Body of pancreas (tissue), 4 donors: ENCODE measurements around the gene CCM2. TPM values are rescaled to one million over a fixed set of nuclear protein-coding genes. Genes with fewer than 3 reads are reported as not detected.

Source experiments
- ATAC-seq: fragments of 150-250 bp; one replicate; pipeline ENCODE4 v1.9.1; 2016
- DNase-seq, 4 donors: peaks; one replicate each; pipeline ENCODE4 v3.0.0-alpha.2; 2019
- H3K27ac ChIP-seq, 4 donors: fragments of 200-600 bp; sonication (generic); 1 replicate in 3 of 4; 2 replicates in 1 of 4; pipeline versions ENCODE4 v1.5.1 to v1.6.1; 2016 to 2019; ENCODE audit warnings: mild to moderate bottlenecking in 1 of 4, mixed read lengths in 1 of 4, moderate library complexity in 1 of 4
- H3K27me3 ChIP-seq, 2 donors: fragments of 200-600 bp; sonication (generic); one replicate each; pipeline ENCODE4 v1.6.0; 2016; ENCODE audit warnings: mild to moderate bottlenecking in 1 of 2
- H3K36me3 ChIP-seq, 2 donors: fragments of 200-600 bp; sonication (generic); replicated peaks in 1 of 2; 2 replicates each; pipeline ENCODE4 v1.5.1; 2016; ENCODE audit warnings: low read depth in 2 of 2; ENCODE audit not compliant: insufficient read depth in 1 of 2
- H3K4me1 ChIP-seq: fragments of 200-600 bp; sonication (generic); one replicate; pipeline ENCODE4 v1.6.0; 2016
- H3K4me3 ChIP-seq, 2 donors: fragments of 200-600 bp; sonication (generic); 1 replicate in 1 of 2; 2 replicates in 1 of 2; pipeline ENCODE4 v1.5.1; 2016 to 2019
- H3K9me3 ChIP-seq, 3 donors: fragments of 200-600 bp; sonication (generic); 1 replicate in 2 of 3; 2 replicates in 1 of 3; pipeline ENCODE4 v1.5.1; 2016
- CTCF ChIP-seq, 7 experiments: fragments of 450-650 bp in 4 of 7; fragments of 200-600 bp in 3 of 7; sonication (generic) in 3 of 7; IDR thresholded peaks; one replicate each; pipeline ENCODE4 v1.5.1; 2016 to 2019; ENCODE audit warnings: antibody characterized with exemption in 7 of 7
- POLR2A ChIP-seq, 3 donors: fragments of 450-650 bp; IDR thresholded peaks; one replicate each; pipeline ENCODE4 v1.6.1; 2016; ENCODE audit warnings: antibody characterized with exemption in 3 of 3, mild to moderate bottlenecking in 2 of 3
- WGBS, 2 donors: methylation state at CpG; one replicate each; pipeline ENCODE4 v1.1.5; 2017; 5-methylcytosine and 5-hydroxymethylcytosine counted together
- intact Hi-C: fragments of 100-400 bp; cut with DNase I; formaldehyde crosslinking; loops from one replicate; pipeline ENCODE4 v1.15.1; 2023
- total RNA-seq, 2 donors: library from RNA; depleted of rRNA; stranded (reverse); fragments of >200 nt; gene quantifications; one replicate each; pipeline ENCODE4 v1.1.0, GENCODE V29; 2016

CCM2 gene
- total RNA-seq, 2 donors from 2014 or later, result 19.4 to 22.3 TPM

- WGBS, 2 donors, result 77 to 83% methylated on average over 1 to 5 of the region's 5 CpGs
- TF ChIP-seq POLR2A (IDR thresholded peaks at IDR 0.05) (no peak), CTCF (IDR thresholded peaks at IDR 0.05) (no peak)
- ATAC-seq, result no peak
- H3K4me3 ChIP-seq, result no peak overlapping the region
- no peaks in the 10 kb centered on the region for H3K27me3 ChIP-seq
- no peak overlapping the region for H3K27ac ChIP-seq
- H3K9me3 ChIP-seq, result no peaks in the 10 kb centered on the region
- intact Hi-C loops, result no loop called here
- H3K4me1 ChIP-seq, result peaks cover 7% of the 10 kb centered on the region
- no peak for DNase-seq
- H3K36me3 ChIP-seq, result no peaks in the 10 kb centered on the region
Measured at GRCh38 chr7:45084336-45084735, 84.3 kb downstream of the CCM2 start.

GRCh38 chr7:45084901-45085618 lies 85.1 kb downstream of the CCM2 start:
- peaks cover 7% of the 10 kb centered on the region for H3K4me1 ChIP-seq
- no peaks in the 10 kb centered on the region for H3K9me3 ChIP-seq
- no peak overlapping the region for H3K27ac ChIP-seq
- TF ChIP-seq CTCF (IDR thresholded peaks at IDR 0.05) (no peak), POLR2A (IDR thresholded peaks at IDR 0.05) (no peak)
- H3K4me3 ChIP-seq, result no peak overlapping the region
- WGBS, 2 donors, result 79 to 80% methylated on average over 19 to 24 of the region's 24 CpGs
- DNase-seq, result no peak
- H3K36me3 ChIP-seq, result no peaks in the 10 kb centered on the region
- ATAC-seq, result no peak
- peaks cover 0 to 5% of the 10 kb centered on the region in 2 donors for H3K27me3 ChIP-seq
- intact Hi-C loops, result no loop called here

GRCh38 chr7:45085619-45086200 lies 85.7 kb downstream of the CCM2 start:
- Histone ChIP-seq H3K27me3 (peaks cover 0 to 5% of the 10 kb centered on the region in 2 donors), H3K27ac (no peak overlapping the region), H3K4me3 (no peak overlapping the region), H3K9me3 (no peaks in the 10 kb centered on the region), H3K36me3 (no peaks in the 10 kb centered on the region), H3K4me1 (peaks cover 7% of the 10 kb centered on the region)
- no peak for ATAC-seq
- 78 to 83% methylated on average over 9 to 17 of the region's 23 CpGs for WGBS, 2 donors
- intact Hi-C loops, result no loop called here
- TF ChIP-seq CTCF (IDR thresholded peaks at IDR 0.05) (no peak), POLR2A (IDR thresholded peaks at IDR 0.05) (no peak)
- no peak for DNase-seq

- intact Hi-C loops, result no loop called here
- TF ChIP-seq POLR2A (IDR thresholded peaks at IDR 0.05) (no peak), CTCF (IDR thresholded peaks at IDR 0.05) (no peak)
Measured at GRCh38 chr7:45086331-45087065, 86.5 kb downstream of the CCM2 start.

More at GRCh38 chr7:45086331-45087065, 86.5 kb downstream of the CCM2 start:
- H3K27ac ChIP-seq, result no peak overlapping the region
- ATAC-seq (no peak), DNase-seq (no peak)
- H3K36me3 ChIP-seq, result no peaks in the 10 kb centered on the region
- H3K4me1 ChIP-seq, result peaks cover 7% of the 10 kb centered on the region
- H3K27me3 ChIP-seq, result peaks cover 0 to 5% of the 10 kb centered on the region in 2 donors
- WGBS, 2 donors, result 71% methylated on average over 4 to 15 of the region's 15 CpGs
- H3K9me3 ChIP-seq, result no peaks in the 10 kb centered on the region
- H3K4me3 ChIP-seq, result no peak overlapping the region
